B cell (primary cell): Measurements from ENCODE around the gene HEBP2. TPM values are rescaled to one million over a fixed set of nuclear protein-coding genes. Genes with fewer than 3 reads are reported as not detected.

Source experiments
- ATAC-seq: fragments of 200-7000 bp; cut with Tn5 transposase; one replicate; pipeline ENCODE4 v1.10.0; 2021; ENCODE audit warnings: low read depth, mild to moderate bottlenecking, moderate number of reproducible peaks, moderate library complexity
- CTCF ChIA-PET: fragments of 350-600 bp; sonication (Branson Sonifier 250); formaldehyde crosslinking; loops from one replicate; lab custom pipeline; 2021; ENCODE audit warnings: antibody characterized with exemption, inconsistent platforms; lab: Charles Lee
- POLR2A ChIA-PET: fragments of 350-600 bp; sonication (Branson Sonifier 250); formaldehyde crosslinking; loops from one replicate; lab custom pipeline; 2021; ENCODE audit warnings: antibody characterized with exemption; lab: Charles Lee
- DNase-seq: peaks from one replicate; pipeline ENCODE4 v3.0.0; 2013
- H2AFZ ChIP-seq: 2 replicates; pipeline ENCODE4 v1.6.1; 2012; ENCODE audit warnings: mild to moderate bottlenecking, low read depth, low read length; ENCODE audit not compliant: insufficient read depth, poor library complexity, severe bottlenecking
- H3K27ac ChIP-seq, 2 donors: 1 replicate in 1 of 2; 2 replicates in 1 of 2; pipeline ENCODE4 v1.5.1; 2012 to 2013; ENCODE audit warnings: low read length in 2 of 2, mild to moderate bottlenecking in 2 of 2, moderate library complexity in 1 of 2
- H3K27me3 ChIP-seq, 4 experiments: fragments of 200-600 bp in 1 of 4; sonication (generic) in 1 of 4; replicated peaks in 1 of 4; 1 replicate in 2 of 4; 2 replicates in 2 of 4; pipeline versions ENCODE4 v1.6.1 to v1.7.0; 2013 to 2016; ENCODE audit warnings: low read length in 3 of 4, mild to moderate bottlenecking in 2 of 4, mixed read lengths in 1 of 4, moderate library complexity in 1 of 4; ENCODE audit not compliant: insufficient read depth in 4 of 4, control insufficient read depth in 3 of 4; ENCODE audit errors: control extremely low read depth in 1 of 4
- H3K36me3 ChIP-seq, 2 experiments: replicated peaks in 1 of 2; 1 replicate in 1 of 2; 2 replicates in 1 of 2; pipeline versions ENCODE4 v1.6.1 to v1.7.1; 2013; ENCODE audit warnings: low read length in 1 of 2; ENCODE audit not compliant: insufficient read depth in 2 of 2, control insufficient read depth in 1 of 2; ENCODE audit errors: control extremely low read depth in 1 of 2, extremely low read depth in 1 of 2
- H3K4me1 ChIP-seq, 2 donors: fragments of 200-600 bp in 1 of 2; sonication (generic) in 1 of 2; 1 replicate in 1 of 2; 2 replicates in 1 of 2; pipeline versions ENCODE4 v1.5.1 to v1.6.1; 2013 to 2017; ENCODE audit warnings: low read length in 2 of 2; ENCODE audit not compliant: control insufficient read depth in 2 of 2, insufficient read depth in 2 of 2
- H3K4me2 ChIP-seq: replicated peaks from 2 replicates; pipeline ENCODE3; 2012; ENCODE audit warnings: mild to moderate bottlenecking, low read depth, low read length; ENCODE audit not compliant: poor library complexity, severe bottlenecking
- H3K4me3 ChIP-seq, 5 experiments: fragments of 200-600 bp in 1 of 5; sonication (generic) in 1 of 5; 1 replicate in 3 of 5; 2 replicates in 2 of 5; pipeline versions ENCODE4 v1.5.1 to v1.7.0; 2011 to 2016; ENCODE audit warnings: low read length in 4 of 5, mild to moderate bottlenecking in 4 of 5, low read depth in 2 of 5, control low read depth in 1 of 5, moderate library complexity in 1 of 5; ENCODE audit not compliant: insufficient read depth in 1 of 5; ENCODE audit errors: control extremely low read depth in 1 of 5, extremely low read depth in 1 of 5
- H3K79me2 ChIP-seq: fragments of 200-600 bp; sonication (generic); one replicate; pipeline ENCODE4 v1.6.0; 2016; ENCODE audit warnings: low read length; ENCODE audit not compliant: control insufficient read depth, insufficient read depth
- H3K9ac ChIP-seq: fragments of 200-600 bp; sonication (generic); 2 replicates; pipeline ENCODE4 v1.6.1; 2017; ENCODE audit warnings: mild to moderate bottlenecking, low read length, moderate library complexity
- H3K9me3 ChIP-seq, 3 donors: one replicate each; pipeline versions ENCODE4 v1.6.1 to v1.7.1; 2013; ENCODE audit warnings: low read length in 2 of 3; ENCODE audit not compliant: control insufficient read depth in 2 of 3, insufficient read depth in 1 of 3; ENCODE audit errors: control extremely low read depth in 1 of 3
- H4K20me1 ChIP-seq: 2 replicates; pipeline ENCODE4 v1.6.0; 2012; ENCODE audit warnings: mild to moderate bottlenecking, low read length; ENCODE audit not compliant: insufficient read depth, control insufficient read depth, poor library complexity, severe bottlenecking
- H3K27ac Mint-ChIP-seq: one replicate; pipeline ENCODE4 v1.8.0; 2021; ENCODE audit warnings: mixed read lengths
- H3K27me3 Mint-ChIP-seq: one replicate; pipeline ENCODE4 v1.8.0; 2021; ENCODE audit warnings: mixed read lengths
- H3K4me1 Mint-ChIP-seq: one replicate; pipeline ENCODE4 v1.8.0; 2021; ENCODE audit warnings: mixed read lengths
- H3K4me3 Mint-ChIP-seq: one replicate; pipeline ENCODE4 v1.8.0; 2021; ENCODE audit warnings: mixed read lengths
- H3K9me3 Mint-ChIP-seq: one replicate; pipeline ENCODE4 v1.8.0; 2022; ENCODE audit warnings: mixed read lengths; ENCODE audit not compliant: insufficient read depth
- CTCF ChIP-seq: fragments of 200-600 bp; IDR thresholded peaks from one replicate; pipeline ENCODE4 v1.8.0; 2022; ENCODE audit warnings: antibody characterized with exemption, mild to moderate bottlenecking
- EZH2 ChIP-seq: IDR thresholded peaks from 2 replicates; pipeline ENCODE4 v1.6.1; 2012; ENCODE audit warnings: borderline replicate concordance, low read depth, mild to moderate bottlenecking, moderate library complexity, low read length; ENCODE audit not compliant: insufficient read depth, poor library complexity, severe bottlenecking
- WGBS: methylation state at CpG from one replicate; pipeline ENCODE4 v1.1.5; 2013; ENCODE audit warnings: missing lambda C conversion rate; ENCODE audit not compliant: insufficient coverage; 5-methylcytosine and 5-hydroxymethylcytosine counted together
- intact Hi-C: fragments of 100-400 bp; cut with micrococcal nuclease; formaldehyde crosslinking; loops from one replicate; pipeline ENCODE4 v1.10.0; 2022
- polyA plus RNA-seq: library from polyadenylated mRNA; depleted of rRNA; stranded (reverse); fragments of >200 nt; gene quantifications from 2 replicates; pipeline ENCODE4 v1.2.3, GENCODE V29; 2012
- total RNA-seq, 2 donors: library from RNA; stranded (reverse); fragments of 120-200 nt in 1 of 2; gene quantifications; 1 replicate in 1 of 2; 2 replicates in 1 of 2; pipeline versions ENCODE4 v1.2.3 to v1.2.4, GENCODE V29; 2013 to 2022

The HEBP2 gene
- total and polyA plus RNA-seq, 2 donors (not counting 1 experiment from before 2014, with no cell fraction given) = 12.4 to 35.1 TPM

GRCh38 chr6:138410048-138410735 lies 6.2 kb downstream of the HEBP2 start:
- Histone ChIP-seq H4K20me1 (no peaks in the 10 kb centered on the region), H3K9ac (no peak overlapping the region), H2AFZ (no peak overlapping the region), H3K27me3 (no peaks in the 10 kb centered on the region), H3K9me3 (no peaks in the 10 kb centered on the region), H3K36me3 (peaks cover 12 to 76% of the 10 kb centered on the region in 2 experiments), H3K4me2 (no peak overlapping the region), H3K79me2 (no peaks in the 10 kb centered on the region), H3K4me3 (no peak overlapping the region), H3K27ac (no peak overlapping the region), H3K4me1 (peaks cover 0 to 3% of the 10 kb centered on the region in 2 donors)
- 100% methylated on average over 2 of the region's 8 CpGs for WGBS
- DNase-seq = no peak
- H3K27me3 Mint-ChIP-seq = no peaks in the 10 kb centered on the region
- H3K27ac Mint-ChIP-seq = no peak overlapping the region
- no peak for TF ChIP-seq EZH2
- no peak for TF ChIP-seq CTCF
- CTCF ChIA-PET = interaction anchor here (1.3 kb wide), 1 partner anchor 108 kb away, joined by 4 read pairs; no protein-coding TSS in a partner anchor
- POLR2A ChIA-PET = no interaction called here
- intact Hi-C loops = no loop called here
- H3K4me1 Mint-ChIP-seq = peaks cover 6% of the 10 kb centered on the region
- no peak overlapping the region for H3K4me3 Mint-ChIP-seq
- ATAC-seq = no peak
- no peaks in the 10 kb centered on the region for H3K9me3 Mint-ChIP-seq
